Tibial nerve (tissue), 4 donors: ENCODE measurements around the gene GNGT2. TPM values are rescaled to one million over a fixed set of nuclear protein-coding genes. Genes with fewer than 3 reads are reported as not detected.

Experiments
- DNase-seq, 2 donors: peaks; one replicate each; pipeline ENCODE4 v3.0.0-alpha.2; 2019; ENCODE audit warnings: low spot score in 2 of 2
- H3K27ac ChIP-seq, 4 donors: fragments of 200-600 bp; sonication (generic) in 3 of 4; one replicate each; pipeline ENCODE4 v1.5.1; 2017 to 2019; ENCODE audit warnings: mild to moderate bottlenecking in 1 of 4
- H3K27me3 ChIP-seq, 2 donors: fragments of 200-600 bp; sonication (generic) in 1 of 2; one replicate each; pipeline versions ENCODE4 v1.5.1 to v1.6.0; 2017 to 2019
- H3K36me3 ChIP-seq, 3 donors: fragments of 200-600 bp; sonication (generic); one replicate each; pipeline ENCODE4 v1.5.1; 2018 to 2019
- H3K4me1 ChIP-seq, 4 donors: fragments of 200-600 bp; sonication (generic) in 3 of 4; one replicate each; pipeline ENCODE4 v1.5.1; 2017 to 2019
- H3K4me3 ChIP-seq, 4 donors: fragments of 200-600 bp; sonication (generic) in 3 of 4; one replicate each; pipeline ENCODE4 v1.5.1; 2017 to 2019; ENCODE audit warnings: mild to moderate bottlenecking in 1 of 4, moderate library complexity in 1 of 4
- H3K9me3 ChIP-seq, 4 donors: fragments of 200-600 bp; sonication (generic) in 3 of 4; one replicate each; pipeline ENCODE4 v1.5.1; 2017 to 2019
- CTCF ChIP-seq, 5 experiments: fragments of 200-600 bp in 3 of 5; fragments of 450-650 bp in 2 of 5; sonication (generic) in 3 of 5; IDR thresholded peaks; one replicate each; pipeline ENCODE4 v1.5.1; 2016 to 2019; ENCODE audit warnings: antibody characterized with exemption in 5 of 5, mild to moderate bottlenecking in 3 of 5, moderate library complexity in 2 of 5
- EP300 ChIP-seq, 2 donors: sonication (generic); formaldehyde crosslinking; IDR thresholded peaks; one replicate each; pipeline ENCODE4 v1.6.1; 2017; ENCODE audit warnings: antibody characterized with exemption in 2 of 2, mild to moderate bottlenecking in 1 of 2
- POLR2A ChIP-seq, 2 donors: fragments of 450-650 bp; IDR thresholded peaks; one replicate each; pipeline ENCODE4 v1.6.1; 2017; ENCODE audit warnings: antibody characterized with exemption in 2 of 2, mild to moderate bottlenecking in 2 of 2, moderate library complexity in 2 of 2
- WGBS, 2 donors: methylation state at CpG; one replicate each; pipeline ENCODE4 v1.1.5; 2018; 5-methylcytosine and 5-hydroxymethylcytosine counted together
- total RNA-seq, 4 donors: library from RNA; depleted of rRNA; stranded (reverse); fragments of >200 nt; gene quantifications; one replicate each; pipeline ENCODE4 v1.1.0, GENCODE V29; 2016

GNGT2 gene
- total RNA-seq, 4 donors from 2014 or later, result 1.2 TPM; not detected in 3

- no peaks in the 10 kb centered on the region for H3K36me3 ChIP-seq
- no peak for DNase-seq
- no peaks in the 10 kb centered on the region for H3K9me3 ChIP-seq
- no peak for TF ChIP-seq CTCF (IDR thresholded peaks at IDR 0.05)
- no peak for TF ChIP-seq POLR2A (IDR thresholded peaks at IDR 0.05)
- TF ChIP-seq EP300 (IDR thresholded peaks at IDR 0.05), result no peak
- H3K27me3 ChIP-seq, result peaks cover 0 to 18% of the 10 kb centered on the region in 2 donors
- 72 to 78% methylated on average over 4 of the region's 4 CpGs for WGBS, 2 donors
- no peak overlapping the region for H3K4me3 ChIP-seq
- H3K4me1 ChIP-seq, result peaks cover 0 to 7% (median 2%) of the 10 kb centered on the region in 4 donors
- H3K27ac ChIP-seq, result no peak overlapping the region
These were observed 25.5 kb upstream of the GNGT2 start for GRCh38 chr17:49235896-49236295.

- no peak for TF ChIP-seq POLR2A (IDR thresholded peaks at IDR 0.05)
- no peak for TF ChIP-seq EP300 (IDR thresholded peaks at IDR 0.05)
- no peak for TF ChIP-seq CTCF (IDR thresholded peaks at IDR 0.05)
- DNase-seq, result no peak
- no peak overlapping the region for H3K27ac ChIP-seq
- H3K27me3 ChIP-seq, result peaks cover 0 to 29% of the 10 kb centered on the region in 2 donors
- no peak overlapping the region for H3K4me3 ChIP-seq
- 90 to 92% methylated on average over 5 of the region's 5 CpGs for WGBS, 2 donors
- peaks cover 0 to 18% (median 11%) of the 10 kb centered on the region in 4 donors for H3K4me1 ChIP-seq
- no peaks in the 10 kb centered on the region for H3K36me3 ChIP-seq
- no peaks in the 10 kb centered on the region for H3K9me3 ChIP-seq
These were observed 24.2 kb upstream of the GNGT2 start for GRCh38 chr17:49234509-49235080.

GRCh38 chr17:49231563-49231894 is 21.2 kb upstream of the GNGT2 start:
- Histone ChIP-seq H3K4me3 (no peak overlapping the region), H3K27ac (no peak overlapping the region)
- 63 to 77% methylated on average over 7 of the region's 7 CpGs for WGBS, 2 donors

GRCh38 chr17:49230636-49231562 is 20.5 kb upstream of the GNGT2 start, which contains the start of gene PHOSPHO1:
Gene PHOSPHO1, minus strand, starts transcription at chr17:49230787. Its CDS starts 4,096 bp downstream, at chr17:49226691.
- TF ChIP-seq EP300 (IDR thresholded peaks at IDR 0.05) (no peak), CTCF (IDR thresholded peaks at IDR 0.05) (no peak), POLR2A (IDR thresholded peaks at IDR 0.05) (no peak)
- no peak within 1 kb of the TSS for H3K27ac ChIP-seq
- H3K9me3 ChIP-seq, result no peaks in the 10 kb centered on the region
- 5 to 6% methylated on average over 45 to 48 of the region's 58 CpGs for WGBS, 2 donors
- peaks cover 0 to 54% of the 10 kb centered on the region in 2 donors for H3K27me3 ChIP-seq
- no peaks in the 10 kb centered on the region for H3K36me3 ChIP-seq
- H3K4me1 ChIP-seq, result peaks cover 0 to 19% (median 11%) of the 10 kb centered on the region in 4 donors
- peak; percentile 53 to 54 for DNase-seq
- H3K4me3 ChIP-seq, result peak within 1 kb of the TSS; percentile 20 to 62 (median 55)

More at GRCh38 chr17:49231563-49231894, 21.2 kb upstream of the GNGT2 start:
- no peaks in the 10 kb centered on the region for H3K36me3 ChIP-seq
- H3K9me3 ChIP-seq, result no peaks in the 10 kb centered on the region
- H3K4me1 ChIP-seq, result peaks cover 0 to 19% (median 11%) of the 10 kb centered on the region in 4 donors
- peaks cover 0 to 50% of the 10 kb centered on the region in 2 donors for H3K27me3 ChIP-seq
- TF ChIP-seq POLR2A (IDR thresholded peaks at IDR 0.05) (no peak), CTCF (IDR thresholded peaks at IDR 0.05) (no peak), EP300 (IDR thresholded peaks at IDR 0.05) (no peak)
- no peak for DNase-seq
